ENCODE measurements around the gene SOWAHA. TPM values are rescaled to one million over a fixed set of nuclear protein-coding genes. Genes with fewer than 3 reads are reported as not detected.

The SOWAHA gene
- total RNA-seq, 3 donors from 2014 or later, result 0.05 TPM; not detected in 2

- H3K9me3 Mint-ChIP-seq, result no peaks in the 10 kb centered on the region
- H3K4me1 Mint-ChIP-seq (ENCODE audit: low read depth), result peaks cover 9% of the 10 kb centered on the region
- no peak for DNase-seq
- H3K4me3 Mint-ChIP-seq, result no peak overlapping the region
- peaks cover 67% of the 10 kb centered on the region for H3K27me3 Mint-ChIP-seq (ENCODE audit: low read depth)
- no peak for ATAC-seq
- no peaks in the 10 kb centered on the region for H3K36me3 Mint-ChIP-seq (ENCODE audit: insufficient read depth)
Measured at GRCh38 chr5:132808866-132809265, 4.2 kb upstream of the SOWAHA start.

GRCh38 chr5:132810605-132811004 is 2.5 kb upstream of the SOWAHA start:
- no peaks in the 10 kb centered on the region for H3K9me3 Mint-ChIP-seq
- peaks cover 57% of the 10 kb centered on the region for H3K27me3 Mint-ChIP-seq (ENCODE audit: low read depth)
- no peak for ATAC-seq
- no peaks in the 10 kb centered on the region for H3K36me3 Mint-ChIP-seq (ENCODE audit: insufficient read depth)
- H3K4me3 Mint-ChIP-seq, result no peak overlapping the region
- H3K4me1 Mint-ChIP-seq (ENCODE audit: low read depth), result peaks cover 11% of the 10 kb centered on the region
- DNase-seq, result no peak

- Mint-ChIP-seq H3K9me3 (no peaks in the 10 kb centered on the region), H3K27me3 (ENCODE audit: low read depth) (peaks cover 49% of the 10 kb centered on the region), H3K36me3 (ENCODE audit: insufficient read depth) (no peaks in the 10 kb centered on the region), H3K4me3 (peak overlapping the region; percentile 70), H3K4me1 (ENCODE audit: low read depth) (peaks cover 11% of the 10 kb centered on the region)
- DNase-seq (no peak), ATAC-seq (no peak)
Measured at GRCh38 chr5:132812123-132812765, 858 bp upstream of the SOWAHA start.

- Mint-ChIP-seq H3K9me3 (no peaks in the 10 kb centered on the region), H3K36me3 (ENCODE audit: insufficient read depth) (no peaks in the 10 kb centered on the region), H3K4me3 (no peak overlapping the region), H3K4me1 (ENCODE audit: low read depth) (peaks cover 11% of the 10 kb centered on the region), H3K27me3 (ENCODE audit: low read depth) (peaks cover 49% of the 10 kb centered on the region)
- DNase-seq (peak; percentile 20), ATAC-seq (peak; percentile 64 to 71)
Measured at GRCh38 chr5:132813599-132814502, 749 bp downstream of the SOWAHA start.

GRCh38 chr5:132814503-132815294 is 1.6 kb downstream of the SOWAHA start:
- peaks cover 16% of the 10 kb centered on the region for H3K4me1 Mint-ChIP-seq (ENCODE audit: low read depth)
- H3K9me3 Mint-ChIP-seq, result no peaks in the 10 kb centered on the region
- no peaks in the 10 kb centered on the region for H3K36me3 Mint-ChIP-seq (ENCODE audit: insufficient read depth)
- ATAC-seq, result no peak
- peaks cover 46% of the 10 kb centered on the region for H3K27me3 Mint-ChIP-seq (ENCODE audit: low read depth)
- no peak for DNase-seq
- no peak overlapping the region for H3K4me3 Mint-ChIP-seq

- DNase-seq (no peak), ATAC-seq (no peak)
- Mint-ChIP-seq H3K4me1 (ENCODE audit: low read depth) (peaks cover 20% of the 10 kb centered on the region), H3K9me3 (no peaks in the 10 kb centered on the region), H3K36me3 (ENCODE audit: insufficient read depth) (no peaks in the 10 kb centered on the region), H3K4me3 (no peak overlapping the region), H3K27me3 (ENCODE audit: low read depth) (peaks cover 44% of the 10 kb centered on the region)
Measured at GRCh38 chr5:132815454-132815853, 2.4 kb downstream of the SOWAHA start.

GRCh38 chr5:132816083-132816482 is 3.0 kb downstream of the SOWAHA start:
- Mint-ChIP-seq H3K4me3 (no peak overlapping the region), H3K4me1 (ENCODE audit: low read depth) (peaks cover 20% of the 10 kb centered on the region)

GRCh38 chr5:132816554-132816953 is 3.5 kb downstream of the SOWAHA start:
- no peaks in the 10 kb centered on the region for H3K36me3 Mint-ChIP-seq (ENCODE audit: insufficient read depth)
- peaks cover 20% of the 10 kb centered on the region for H3K4me1 Mint-ChIP-seq (ENCODE audit: low read depth)
- H3K27me3 Mint-ChIP-seq (ENCODE audit: low read depth), result peaks cover 33% of the 10 kb centered on the region
- ATAC-seq (no peak), DNase-seq (no peak)
- H3K9me3 Mint-ChIP-seq, result no peaks in the 10 kb centered on the region
- no peak overlapping the region for H3K4me3 Mint-ChIP-seq

More at GRCh38 chr5:132816083-132816482, 3.0 kb downstream of the SOWAHA start:
- no peak for DNase-seq
- ATAC-seq, result no peak
- H3K9me3 Mint-ChIP-seq, result no peaks in the 10 kb centered on the region
- peaks cover 38% of the 10 kb centered on the region for H3K27me3 Mint-ChIP-seq (ENCODE audit: low read depth)
- no peaks in the 10 kb centered on the region for H3K36me3 Mint-ChIP-seq (ENCODE audit: insufficient read depth)

- H3K36me3 Mint-ChIP-seq (ENCODE audit: insufficient read depth), result no peaks in the 10 kb centered on the region
- no peak for DNase-seq
- H3K4me1 Mint-ChIP-seq (ENCODE audit: low read depth), result peaks cover 20% of the 10 kb centered on the region
- ATAC-seq, result no peak
- H3K4me3 Mint-ChIP-seq, result no peak overlapping the region
- no peaks in the 10 kb centered on the region for H3K9me3 Mint-ChIP-seq
- H3K27me3 Mint-ChIP-seq (ENCODE audit: low read depth), result peaks cover 31% of the 10 kb centered on the region
Measured at GRCh38 chr5:132817011-132817410, 3.9 kb downstream of the SOWAHA start.

- Mint-ChIP-seq H3K4me1 (ENCODE audit: low read depth) (peaks cover 11% of the 10 kb centered on the region), H3K36me3 (ENCODE audit: insufficient read depth) (no peaks in the 10 kb centered on the region), H3K27me3 (ENCODE audit: low read depth) (peaks cover 30% of the 10 kb centered on the region), H3K9me3 (no peaks in the 10 kb centered on the region), H3K4me3 (peak overlapping the region; percentile 54)
- ATAC-seq (no peak), DNase-seq (no peak)
Measured at GRCh38 chr5:132819468-132819867, 6.4 kb downstream of the SOWAHA start.

- Mint-ChIP-seq H3K4me3 (peak overlapping the region; percentile 37), H3K4me1 (ENCODE audit: low read depth) (peaks cover 9% of the 10 kb centered on the region), H3K36me3 (ENCODE audit: insufficient read depth) (no peaks in the 10 kb centered on the region), H3K27me3 (ENCODE audit: low read depth) (peaks cover 33% of the 10 kb centered on the region), H3K9me3 (no peaks in the 10 kb centered on the region)
- peak; percentile 83 to 87 for ATAC-seq
- DNase-seq, result peak; percentile 88
Measured at GRCh38 chr5:132820162-132820754, 7.2 kb downstream of the SOWAHA start.

- no peaks in the 10 kb centered on the region for H3K36me3 Mint-ChIP-seq (ENCODE audit: insufficient read depth)
- no peak overlapping the region for H3K4me3 Mint-ChIP-seq
- ATAC-seq, result no peak
- no peak for DNase-seq
- H3K9me3 Mint-ChIP-seq, result no peaks in the 10 kb centered on the region
- H3K4me1 Mint-ChIP-seq (ENCODE audit: low read depth), result peaks cover 9% of the 10 kb centered on the region
- H3K27me3 Mint-ChIP-seq (ENCODE audit: low read depth), result peaks cover 37% of the 10 kb centered on the region
Measured at GRCh38 chr5:132821350-132821749, 8.2 kb downstream of the SOWAHA start.

GRCh38 chr5:132821791-132822190 is 8.7 kb downstream of the SOWAHA start:
- H3K27me3 Mint-ChIP-seq (ENCODE audit: low read depth), result peaks cover 42% of the 10 kb centered on the region
- no peaks in the 10 kb centered on the region for H3K9me3 Mint-ChIP-seq
- H3K4me3 Mint-ChIP-seq, result no peak overlapping the region
- no peak for ATAC-seq
- H3K36me3 Mint-ChIP-seq (ENCODE audit: insufficient read depth), result no peaks in the 10 kb centered on the region
- no peak for DNase-seq
- H3K4me1 Mint-ChIP-seq (ENCODE audit: low read depth), result peaks cover 9% of the 10 kb centered on the region

All from activated T-cell treated with anti-CD3 and anti-CD28 coated beads, Interleukin-2, amount 50 U/mL, for 4 hours (primary cell).